ENCODE measurements around the gene ZGPAT. TPM values are rescaled to one million over a fixed set of nuclear protein-coding genes. Genes with fewer than 3 reads are reported as not detected.

The ZGPAT gene
- total and polyA plus RNA-seq, 2 donors (not counting 1 experiment from before 2014, with no cell fraction given): 46.1 to 62.1 TPM

GRCh38 chr20:63711085-63711645, 3.3 kb downstream of the ZGPAT start:
- no peaks in the 10 kb centered on the region for H3K27me3 ChIP-seq (replicated peaks in 1 of 4; ENCODE audit: control extremely low read depth in 1 of 4, control insufficient read depth in 3 of 4, insufficient read depth in 4 of 4, low read length in 3 of 4)
- peaks cover 66% of the 10 kb centered on the region for H4K20me1 ChIP-seq (ENCODE audit: control insufficient read depth, insufficient read depth, low read length, poor library complexity, severe bottlenecking)
- peaks cover 18 to 24% of the 10 kb centered on the region in 2 donors for H3K4me1 ChIP-seq (ENCODE audit: control insufficient read depth in 2 of 2, insufficient read depth in 2 of 2, low read length in 2 of 2)
- POLR2A ChIA-PET: interaction anchor here (0.7 kb wide), 2 partner anchors 83 to 329 kb away, joined by 4 to 5 read pairs; no protein-coding TSS in a partner anchor
- 96% methylated on average over 11 of the region's 12 CpGs for WGBS (ENCODE audit: insufficient coverage)
- Mint-ChIP-seq H3K27ac (no peak overlapping the region), H3K4me3 (no peak overlapping the region), H3K9me3 (ENCODE audit: insufficient read depth) (peaks cover 2% of the 10 kb centered on the region), H3K27me3 (no peaks in the 10 kb centered on the region), H3K4me1 (peaks cover 37% of the 10 kb centered on the region)
- H3K27ac ChIP-seq (ENCODE audit: low read length in 2 of 2): no peak overlapping the region
- intact Hi-C loops (cut with micrococcal nuclease): no loop called here
- CTCF ChIA-PET: no interaction called here
- no peak overlapping the region for H2AFZ ChIP-seq (ENCODE audit: insufficient read depth, low read depth, low read length, poor library complexity, severe bottlenecking)
- peaks cover 2 to 39% of the 10 kb centered on the region in 2 experiments for H3K36me3 ChIP-seq (replicated peaks in 1 of 2; ENCODE audit: control extremely low read depth in 1 of 2, control insufficient read depth in 1 of 2, extremely low read depth in 1 of 2, insufficient read depth in 2 of 2, low read length in 1 of 2)
- DNase-seq: no peak
- H3K79me2 ChIP-seq (ENCODE audit: control insufficient read depth, insufficient read depth, low read length): peaks cover 88% of the 10 kb centered on the region
- no peak for ATAC-seq (ENCODE audit: low read depth)
- peaks cover 1 to 20% (median 7%) of the 10 kb centered on the region in 3 donors for H3K9me3 ChIP-seq (ENCODE audit: control extremely low read depth in 1 of 3, control insufficient read depth in 2 of 3, insufficient read depth in 1 of 3, low read length in 2 of 3)
- no peak overlapping the region for H3K4me2 ChIP-seq (replicated peaks; ENCODE audit: low read depth, low read length, poor library complexity, severe bottlenecking)
- no peak overlapping the region for H3K9ac ChIP-seq (ENCODE audit: low read length)
- H3K4me3 ChIP-seq (ENCODE audit: control extremely low read depth in 1 of 5, extremely low read depth in 1 of 5, insufficient read depth in 1 of 5, low read depth in 2 of 5, low read length in 4 of 5): no peak overlapping the region
- TF ChIP-seq EZH2 (IDR thresholded peaks at IDR 0.05; ENCODE audit: borderline replicate concordance, insufficient read depth, low read depth, low read length, poor library complexity, severe bottlenecking) (no peak), CTCF (IDR thresholded peaks at IDR 0.05) (no peak)

GRCh38 chr20:63712191-63712590, 4.4 kb downstream of the ZGPAT start:
- no peak for ATAC-seq (ENCODE audit: low read depth)
- no CpG with 5 or more reads among the region's 1 CpG for WGBS (ENCODE audit: insufficient coverage)
- H3K9me3 ChIP-seq (ENCODE audit: control extremely low read depth in 1 of 3, control insufficient read depth in 2 of 3, insufficient read depth in 1 of 3, low read length in 2 of 3): peaks cover 1 to 20% (median 7%) of the 10 kb centered on the region in 3 donors
- H3K4me1 ChIP-seq (ENCODE audit: control insufficient read depth in 2 of 2, insufficient read depth in 2 of 2, low read length in 2 of 2): peaks cover 8 to 13% of the 10 kb centered on the region in 2 donors
- no peak for TF ChIP-seq CTCF (IDR thresholded peaks at IDR 0.05)
- TF ChIP-seq EZH2 (IDR thresholded peaks at IDR 0.05; ENCODE audit: borderline replicate concordance, insufficient read depth, low read depth, low read length, poor library complexity, severe bottlenecking): no peak
- H3K4me3 Mint-ChIP-seq: no peak overlapping the region
- ChIA-PET CTCF (interaction anchor here (1.2 kb wide), 1 partner anchor 24 kb away, joined by 3 read pairs; the partner anchor contains the start of gene LIME1), POLR2A (no interaction called here)
- no peak overlapping the region for H3K9ac ChIP-seq (ENCODE audit: low read length)
- no peak overlapping the region for H2AFZ ChIP-seq (ENCODE audit: insufficient read depth, low read depth, low read length, poor library complexity, severe bottlenecking)
- no peak overlapping the region for H3K27ac ChIP-seq (ENCODE audit: low read length in 2 of 2)
- H3K79me2 ChIP-seq (ENCODE audit: control insufficient read depth, insufficient read depth, low read length): peaks cover 88% of the 10 kb centered on the region
- peaks cover 29% of the 10 kb centered on the region for H3K4me1 Mint-ChIP-seq
- H3K36me3 ChIP-seq (replicated peaks in 1 of 2; ENCODE audit: control extremely low read depth in 1 of 2, control insufficient read depth in 1 of 2, extremely low read depth in 1 of 2, insufficient read depth in 2 of 2, low read length in 1 of 2): peaks cover 2 to 38% of the 10 kb centered on the region in 2 experiments
- H3K27me3 Mint-ChIP-seq: no peaks in the 10 kb centered on the region
- no peaks in the 10 kb centered on the region for H3K27me3 ChIP-seq (replicated peaks in 1 of 4; ENCODE audit: control extremely low read depth in 1 of 4, control insufficient read depth in 3 of 4, insufficient read depth in 4 of 4, low read length in 3 of 4)
- H3K27ac Mint-ChIP-seq: no peak overlapping the region
- H3K4me3 ChIP-seq (ENCODE audit: control extremely low read depth in 1 of 5, extremely low read depth in 1 of 5, insufficient read depth in 1 of 5, low read depth in 2 of 5, low read length in 4 of 5): no peak overlapping the region
- no peak overlapping the region for H3K4me2 ChIP-seq (replicated peaks; ENCODE audit: low read depth, low read length, poor library complexity, severe bottlenecking)
- intact Hi-C loops (cut with micrococcal nuclease): no loop called here
- peaks cover 55% of the 10 kb centered on the region for H4K20me1 ChIP-seq (ENCODE audit: control insufficient read depth, insufficient read depth, low read length, poor library complexity, severe bottlenecking)
- H3K9me3 Mint-ChIP-seq (ENCODE audit: insufficient read depth): peaks cover 2% of the 10 kb centered on the region
- DNase-seq: no peak
